Endodermal cell (in vitro differentiated cells): ENCODE measurements around the gene SLC8B1. TPM values are rescaled to one million over a fixed set of nuclear protein-coding genes. Genes with fewer than 3 reads are reported as not detected.

Experiments
- DNase-seq: peaks from one replicate; pipeline ENCODE4 v3.0.0-alpha.2; 2017
- H3K27ac ChIP-seq: 2 replicates; pipeline ENCODE4 v1.5.1; 2013; ENCODE audit warnings: mild to moderate bottlenecking, low read depth, low read length, moderate library complexity
- H3K27me3 ChIP-seq: 2 replicates; pipeline ENCODE4 v1.6.1; 2013; ENCODE audit warnings: mild to moderate bottlenecking, low read length, moderate library complexity; ENCODE audit not compliant: insufficient read depth, control insufficient read depth, poor library complexity, severe bottlenecking
- H3K36me3 ChIP-seq: 2 replicates; pipeline ENCODE4 v1.7.0; 2013; ENCODE audit warnings: mild to moderate bottlenecking, low read length, moderate library complexity; ENCODE audit not compliant: control insufficient read depth, insufficient read depth
- H3K4me1 ChIP-seq: one replicate; pipeline ENCODE4 v1.7.0; 2013; ENCODE audit warnings: low read length; ENCODE audit not compliant: control insufficient read depth, insufficient read depth
- H3K4me3 ChIP-seq: 2 replicates; pipeline ENCODE4 v1.5.1; 2013; ENCODE audit warnings: mild to moderate bottlenecking, low read length, moderate library complexity
- H3K9ac ChIP-seq: 2 replicates; pipeline ENCODE4 v1.6.1; 2013; ENCODE audit warnings: mild to moderate bottlenecking, low read length, moderate library complexity; ENCODE audit not compliant: poor library complexity, severe bottlenecking; ENCODE audit errors: extremely low read depth
- H3K9me3 ChIP-seq: 2 replicates; pipeline ENCODE4 v1.6.1; 2013; ENCODE audit warnings: mild to moderate bottlenecking, low read length, moderate library complexity; ENCODE audit not compliant: control insufficient read depth
- H3K27ac Mint-ChIP-seq: 2 replicates; pipeline ENCODE4 v1.8.0; 2020; ENCODE audit warnings: mixed read lengths
- H3K27me3 Mint-ChIP-seq: 2 replicates; pipeline ENCODE4 v1.8.0; 2021; ENCODE audit warnings: mild to moderate bottlenecking, mixed read lengths; ENCODE audit not compliant: insufficient read depth
- H3K36me3 Mint-ChIP-seq: 2 replicates; pipeline ENCODE4 v1.8.0; 2020; ENCODE audit warnings: low read depth, mixed read lengths
- H3K4me1 Mint-ChIP-seq: 2 replicates; pipeline ENCODE4 v1.8.0; 2020; ENCODE audit warnings: mixed read lengths
- H3K4me3 Mint-ChIP-seq: 2 replicates; pipeline ENCODE4 v1.8.0; 2020; ENCODE audit warnings: mild to moderate bottlenecking, moderate library complexity, mixed read lengths
- H3K9me3 Mint-ChIP-seq: 2 replicates; pipeline ENCODE4 v1.8.0; 2020; ENCODE audit warnings: mild to moderate bottlenecking, mixed read lengths
- WGBS, 2 experiments: methylation state at CpG; one replicate each; pipeline versions ENCODE4 v1.1.5 to v1.1.7; 2013; ENCODE audit warnings: missing lambda C conversion rate in 2 of 2, mixed read lengths in 1 of 2; ENCODE audit not compliant: insufficient coverage in 1 of 2, insufficient read length in 1 of 2; 5-methylcytosine and 5-hydroxymethylcytosine counted together
- total RNA-seq, 2 donors: library from RNA; stranded (reverse); fragmentation: NEBNext Ultra II Directional in 1 of 2; extraction: Animal tissue kit (Norgen Biotek cat#: 25700) in 1 of 2; gene quantifications; 2 replicates in 1 of 2; 3 replicates in 1 of 2; pipeline ENCODE4 v1.2.1, GENCODE V29; 2021
- TF ChIP-seq, protein P1 (sequence below): fragments of 200-600 bp; sonication (generic); conservative IDR thresholded peaks from 2 replicates; pipeline ENCODE4 v1.5.0; 2021; ENCODE audit warnings: antibody characterized with exemption, mild to moderate bottlenecking

The SLC8B1 gene
- total RNA-seq, 2 donors from 2014 or later: 6.9 to 9.1 TPM

DNA sequence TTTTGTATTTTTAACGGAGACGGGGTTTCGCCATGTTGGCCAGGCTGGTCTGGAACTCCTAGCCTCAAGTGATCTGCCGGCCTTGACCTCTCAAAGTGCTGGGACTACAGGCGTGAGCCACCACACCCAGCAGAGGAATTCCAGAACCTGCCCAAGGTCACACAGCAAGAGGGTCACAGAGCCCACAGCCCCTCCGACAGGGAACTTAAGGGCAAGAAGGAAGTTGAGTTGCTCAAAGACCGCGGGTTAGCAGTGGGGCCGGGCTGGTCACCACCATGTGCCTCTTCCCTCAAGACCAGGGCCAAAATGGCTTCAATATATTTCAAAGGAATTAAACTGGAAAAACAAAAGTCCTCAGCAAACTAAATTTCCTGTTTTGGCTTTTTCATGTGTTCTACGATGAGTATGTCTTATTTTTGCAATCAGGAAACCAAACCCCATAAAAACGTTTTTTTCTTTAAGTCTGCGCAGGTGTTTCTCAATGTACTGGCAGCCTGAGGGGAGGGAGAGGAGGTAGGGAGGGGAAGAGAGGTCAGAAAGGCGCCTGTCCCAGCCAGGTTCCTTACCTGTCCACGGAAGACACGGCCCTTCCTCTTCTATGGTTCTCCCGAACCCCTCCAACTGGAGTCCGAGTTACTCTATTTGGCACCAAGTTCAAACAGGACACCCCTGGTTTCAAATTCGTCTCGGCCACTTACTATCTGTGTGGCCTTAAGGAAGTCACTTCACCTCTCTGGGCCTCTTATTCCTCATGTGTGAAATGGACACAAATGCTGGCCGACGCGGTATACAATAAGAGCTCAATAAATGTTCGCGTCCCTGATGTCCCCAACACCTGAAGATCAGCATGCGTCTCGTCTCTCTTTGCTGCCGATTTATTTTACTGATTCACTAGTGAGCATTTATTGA, 778 bp downstream of the SLC8B1 start:
- WGBS, 2 experiments: 51 to 53% methylated on average over 23 to 27 of the region's 27 CpGs
- no peak overlapping the region for H3K27ac ChIP-seq
- TF ChIP-seq, protein P1, sequence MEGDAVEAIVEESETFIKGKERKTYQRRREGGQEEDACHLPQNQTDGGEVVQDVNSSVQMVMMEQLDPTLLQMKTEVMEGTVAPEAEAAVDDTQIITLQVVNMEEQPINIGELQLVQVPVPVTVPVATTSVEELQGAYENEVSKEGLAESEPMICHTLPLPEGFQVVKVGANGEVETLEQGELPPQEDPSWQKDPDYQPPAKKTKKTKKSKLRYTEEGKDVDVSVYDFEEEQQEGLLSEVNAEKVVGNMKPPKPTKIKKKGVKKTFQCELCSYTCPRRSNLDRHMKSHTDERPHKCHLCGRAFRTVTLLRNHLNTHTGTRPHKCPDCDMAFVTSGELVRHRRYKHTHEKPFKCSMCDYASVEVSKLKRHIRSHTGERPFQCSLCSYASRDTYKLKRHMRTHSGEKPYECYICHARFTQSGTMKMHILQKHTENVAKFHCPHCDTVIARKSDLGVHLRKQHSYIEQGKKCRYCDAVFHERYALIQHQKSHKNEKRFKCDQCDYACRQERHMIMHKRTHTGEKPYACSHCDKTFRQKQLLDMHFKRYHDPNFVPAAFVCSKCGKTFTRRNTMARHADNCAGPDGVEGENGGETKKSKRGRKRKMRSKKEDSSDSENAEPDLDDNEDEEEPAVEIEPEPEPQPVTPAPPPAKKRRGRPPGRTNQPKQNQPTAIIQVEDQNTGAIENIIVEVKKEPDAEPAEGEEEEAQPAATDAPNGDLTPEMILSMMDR: no peak
- peaks cover 5% of the 10 kb centered on the region for H3K4me1 ChIP-seq
- H3K27me3 Mint-ChIP-seq: peaks cover 34% of the 10 kb centered on the region
- DNase-seq: no peak
- peaks cover 12% of the 10 kb centered on the region for H3K27me3 ChIP-seq
- H3K36me3 ChIP-seq: no peaks in the 10 kb centered on the region
- peak overlapping the region; percentile 85 for H3K4me3 ChIP-seq
- no peak overlapping the region for H3K27ac Mint-ChIP-seq
- H3K9me3 ChIP-seq: no peaks in the 10 kb centered on the region
- no peak overlapping the region for H3K9ac ChIP-seq
- H3K4me3 Mint-ChIP-seq: peak overlapping the region; percentile 67
- H3K4me1 Mint-ChIP-seq: peaks cover 4% of the 10 kb centered on the region
- no peaks in the 10 kb centered on the region for H3K9me3 Mint-ChIP-seq
- peaks cover 3% of the 10 kb centered on the region for H3K36me3 Mint-ChIP-seq

DNA sequence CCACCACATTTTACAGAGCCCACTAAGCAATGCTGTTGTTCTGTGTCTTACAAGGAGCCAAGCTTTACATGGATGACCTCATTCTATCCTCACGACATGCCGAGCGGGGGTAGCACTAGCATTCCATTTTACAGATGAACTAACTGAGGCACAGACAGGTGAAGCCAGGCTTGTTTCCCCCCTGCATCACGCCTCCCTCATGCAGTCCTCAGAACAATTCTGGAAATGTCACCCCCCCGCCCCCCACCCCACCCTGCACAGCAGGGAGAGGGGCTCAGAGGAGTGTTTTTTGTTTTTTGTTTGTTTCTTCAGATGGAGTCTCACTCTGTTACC, 1.5 kb downstream of the SLC8B1 start:
- no peak overlapping the region for H3K27ac Mint-ChIP-seq

DNA sequence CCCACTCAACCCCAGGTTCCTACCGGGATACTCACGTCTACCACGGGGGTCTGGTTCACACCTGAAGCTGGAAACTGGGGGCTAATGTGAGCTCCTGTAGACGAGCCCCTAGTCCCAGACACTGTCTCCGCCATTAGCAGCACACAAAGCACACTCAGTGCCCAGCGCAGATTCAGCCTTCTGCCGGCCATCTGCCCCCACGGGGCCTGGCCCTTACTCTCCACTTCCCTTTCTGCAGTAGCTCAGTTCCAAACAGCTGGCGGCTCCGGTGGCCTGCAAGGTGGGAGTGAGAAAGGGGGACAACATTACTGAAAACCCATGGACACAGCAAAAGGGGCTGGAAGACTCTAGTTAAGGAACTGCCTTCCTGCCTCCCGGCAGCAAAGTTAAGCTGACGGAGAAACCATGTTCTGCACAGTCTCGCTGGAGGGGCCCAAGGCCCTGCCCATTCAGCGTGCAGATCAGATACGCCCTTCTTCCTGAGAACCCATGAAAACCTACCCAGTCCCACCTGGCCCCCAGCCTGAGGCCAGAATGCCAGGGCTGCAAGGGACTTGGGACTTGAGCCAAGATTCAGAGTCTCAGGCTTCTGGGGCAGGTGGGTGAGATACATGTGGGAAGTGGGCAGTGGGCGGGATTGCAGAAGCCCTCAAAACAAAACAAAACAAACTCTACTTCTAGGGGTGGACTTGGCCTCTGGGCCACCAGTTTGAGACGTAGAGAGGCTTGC, 2.1 kb downstream of the SLC8B1 start:
- Histone ChIP-seq H3K27me3 (peaks cover 12% of the 10 kb centered on the region), H3K4me1 (peaks cover 5% of the 10 kb centered on the region), H3K36me3 (no peaks in the 10 kb centered on the region), H3K9me3 (no peaks in the 10 kb centered on the region), H3K27ac (no peak overlapping the region), H3K4me3 (no peak overlapping the region), H3K9ac (no peak overlapping the region)
- no peak for DNase-seq
- H3K4me1 Mint-ChIP-seq: peaks cover 4% of the 10 kb centered on the region
- H3K27ac Mint-ChIP-seq: no peak overlapping the region
- peaks cover 3% of the 10 kb centered on the region for H3K36me3 Mint-ChIP-seq
- peaks cover 34% of the 10 kb centered on the region for H3K27me3 Mint-ChIP-seq
- TF ChIP-seq, protein P1: no peak
- no peak overlapping the region for H3K4me3 Mint-ChIP-seq
- no peaks in the 10 kb centered on the region for H3K9me3 Mint-ChIP-seq
- WGBS, 2 experiments: 89 to 93% methylated on average over 7 to 16 of the region's 17 CpGs

More for the DNA sequence above, 1.5 kb downstream of the SLC8B1 start:
- no peak overlapping the region for H3K27ac ChIP-seq
- no peak overlapping the region for H3K4me3 ChIP-seq
- 85 to 93% methylated on average over 3 to 4 of the region's 5 CpGs for WGBS, 2 experiments
- DNase-seq: no peak
- peaks cover 5% of the 10 kb centered on the region for H3K4me1 ChIP-seq
- Mint-ChIP-seq H3K4me1 (peaks cover 4% of the 10 kb centered on the region), H3K27me3 (peaks cover 34% of the 10 kb centered on the region), H3K9me3 (no peaks in the 10 kb centered on the region), H3K36me3 (peaks cover 3% of the 10 kb centered on the region), H3K4me3 (peak overlapping the region; percentile 67)
- no peak overlapping the region for H3K9ac ChIP-seq
- H3K27me3 ChIP-seq: peaks cover 12% of the 10 kb centered on the region
- H3K36me3 ChIP-seq: no peaks in the 10 kb centered on the region
- H3K9me3 ChIP-seq: no peaks in the 10 kb centered on the region
- TF ChIP-seq, protein P1: no peak
